ENCODE results near the gene WNK2.

WNK2 gene

DNA sequence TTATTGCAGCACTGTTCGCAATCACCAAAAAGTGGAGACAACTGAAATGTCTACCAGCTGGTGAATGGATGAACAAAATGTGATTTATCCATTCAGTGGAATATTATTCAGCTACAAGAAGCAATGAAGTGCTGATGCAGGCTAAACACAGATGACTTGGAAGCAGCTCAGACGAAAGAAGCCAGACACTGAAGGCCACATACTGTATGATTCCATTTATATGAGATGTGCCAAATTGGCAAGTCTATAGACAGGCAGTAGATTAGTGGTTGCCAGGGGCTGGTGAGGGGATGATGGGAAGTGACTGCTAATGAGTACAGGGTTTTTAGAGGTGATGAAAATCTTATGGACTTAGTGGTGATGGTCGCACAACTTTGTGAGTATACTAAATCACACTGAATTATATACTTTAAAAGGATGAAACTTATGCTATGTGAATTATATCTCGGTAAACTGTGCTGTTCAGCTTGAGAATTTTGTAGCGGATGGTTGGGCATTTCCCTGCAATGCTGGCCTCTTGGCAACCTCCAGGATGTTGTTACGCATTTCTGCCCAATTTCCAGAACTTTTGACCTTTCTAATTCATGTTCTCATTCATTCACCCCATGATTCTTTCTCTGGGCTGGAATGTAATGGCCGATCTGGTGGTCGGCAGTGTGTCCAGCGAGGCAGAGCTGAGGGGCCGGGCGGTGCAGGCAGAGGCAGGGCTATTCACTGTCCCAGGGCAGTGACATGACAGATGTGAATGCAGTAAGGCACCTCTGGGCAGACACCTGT lies 22.0 kb upstream of the WNK2 start:
- DNase-seq (ENCODE audit: low read depth): no peak

GRCh38 chr9:93164085-93164484 lies 19.9 kb upstream of the WNK2 start:
- no peak for DNase-seq (ENCODE audit: low read depth)

DNA sequence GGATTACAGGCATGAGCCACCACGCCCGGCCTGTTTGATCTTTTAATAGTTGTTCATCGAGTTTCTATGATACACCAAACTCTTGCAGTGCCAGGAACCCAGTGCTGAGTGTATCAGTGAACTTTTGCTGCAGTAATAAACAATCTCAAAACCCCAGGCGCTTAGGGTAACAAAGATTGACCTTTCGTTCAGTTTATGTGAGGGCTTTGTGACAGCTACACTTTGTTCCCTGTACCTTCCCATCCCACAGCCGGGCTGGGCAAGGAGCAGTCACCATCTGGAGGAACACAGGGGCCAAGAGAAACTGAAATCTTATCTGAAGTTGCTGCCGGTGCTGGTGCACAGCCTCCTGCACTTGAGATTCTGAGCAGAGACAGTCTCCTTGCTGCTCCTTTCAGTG lies 17.2 kb upstream of the WNK2 start:
- no peak for DNase-seq (ENCODE audit: low read depth)

GRCh38 chr9:93167185-93167584 lies 16.8 kb upstream of the WNK2 start:
- no peak for DNase-seq (ENCODE audit: low read depth)

DNA sequence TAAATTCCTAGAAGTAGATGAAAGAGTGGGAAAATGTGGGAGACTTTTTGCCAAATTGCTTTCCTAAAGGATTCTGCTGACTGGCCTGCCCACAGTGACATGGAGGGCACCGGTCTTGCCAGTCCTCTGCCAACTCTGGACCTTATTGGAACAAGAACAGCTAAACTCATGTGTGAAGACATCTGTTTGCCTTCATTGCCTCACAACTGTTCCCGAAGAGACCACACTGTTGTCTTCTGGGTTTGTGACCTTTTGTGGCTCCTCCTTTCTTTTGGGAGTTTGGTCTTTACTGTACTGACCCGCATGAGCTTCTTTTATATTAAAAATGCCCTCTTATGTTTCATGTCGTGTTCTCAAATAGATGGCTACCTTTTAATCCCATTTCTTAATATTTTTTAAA lies 16.1 kb upstream of the WNK2 start:
- no peak for DNase-seq (ENCODE audit: low read depth)

- no peak for DNase-seq (ENCODE audit: low read depth)
Observed at GRCh38 chr9:93168581-93168980, 15.4 kb upstream of the WNK2 start.

DNA sequence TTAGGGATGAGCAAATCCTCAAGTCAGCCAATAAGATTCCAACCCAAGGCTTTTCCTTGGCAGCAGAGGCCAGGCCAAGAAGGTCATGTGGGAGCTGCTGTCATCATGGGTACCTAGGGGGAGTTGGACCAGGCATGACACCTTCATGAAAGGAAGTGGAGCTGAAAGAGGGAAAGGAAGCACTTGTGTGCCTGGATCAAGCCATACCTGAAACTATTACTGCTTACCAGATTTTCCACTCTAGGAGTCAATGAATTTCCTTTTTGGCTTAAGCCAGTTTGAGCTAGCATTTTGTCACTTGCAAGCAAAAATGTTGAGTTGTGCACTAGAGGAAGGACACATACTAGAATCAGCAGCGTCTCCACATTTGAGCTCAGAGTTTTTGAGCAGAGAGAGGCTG lies 14.5 kb upstream of the WNK2 start:
- DNase-seq (ENCODE audit: low read depth): no peak

GRCh38 chr9:93170571-93170970 lies 13.4 kb upstream of the WNK2 start:
- no peak for DNase-seq (ENCODE audit: low read depth)

- DNase-seq (ENCODE audit: low read depth): no peak
Observed at GRCh38 chr9:93171261-93171990, 12.5 kb upstream of the WNK2 start.

DNA sequence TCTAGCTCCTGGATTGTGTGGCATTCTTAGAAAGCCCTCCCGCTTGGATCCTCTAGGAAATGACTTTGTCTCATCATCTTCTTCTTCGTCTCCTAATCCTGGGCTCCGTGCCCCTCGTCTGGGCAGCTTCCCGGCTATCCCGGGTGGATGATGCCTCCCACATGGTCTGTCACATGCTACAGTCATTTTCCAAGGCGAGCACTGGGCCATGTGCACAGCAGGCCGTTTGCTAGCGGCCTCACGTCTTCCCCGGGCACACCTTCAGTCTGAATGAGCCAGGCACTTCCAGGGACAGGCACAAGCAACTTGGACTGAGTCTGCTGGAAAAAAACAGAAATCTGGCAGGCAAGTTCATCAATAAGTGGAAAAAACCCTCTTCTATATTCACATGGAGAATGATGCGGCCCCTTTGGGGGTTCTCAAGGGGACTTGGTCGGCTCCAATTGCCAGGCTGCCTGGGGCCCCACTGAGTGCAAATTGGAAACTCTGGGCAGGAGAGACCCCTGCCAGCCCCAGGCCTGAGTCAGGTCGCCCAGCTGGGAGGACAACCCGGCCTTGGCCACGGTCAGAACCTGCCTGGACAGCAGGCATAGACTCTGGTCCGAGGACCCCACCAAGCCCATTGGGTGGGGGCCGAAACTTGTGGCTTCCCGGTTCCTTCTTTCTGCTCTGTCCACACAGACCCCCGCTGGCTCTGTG lies 11.1 kb upstream of the WNK2 start:
- DNase-seq (ENCODE audit: low read depth): no peak

DNA sequence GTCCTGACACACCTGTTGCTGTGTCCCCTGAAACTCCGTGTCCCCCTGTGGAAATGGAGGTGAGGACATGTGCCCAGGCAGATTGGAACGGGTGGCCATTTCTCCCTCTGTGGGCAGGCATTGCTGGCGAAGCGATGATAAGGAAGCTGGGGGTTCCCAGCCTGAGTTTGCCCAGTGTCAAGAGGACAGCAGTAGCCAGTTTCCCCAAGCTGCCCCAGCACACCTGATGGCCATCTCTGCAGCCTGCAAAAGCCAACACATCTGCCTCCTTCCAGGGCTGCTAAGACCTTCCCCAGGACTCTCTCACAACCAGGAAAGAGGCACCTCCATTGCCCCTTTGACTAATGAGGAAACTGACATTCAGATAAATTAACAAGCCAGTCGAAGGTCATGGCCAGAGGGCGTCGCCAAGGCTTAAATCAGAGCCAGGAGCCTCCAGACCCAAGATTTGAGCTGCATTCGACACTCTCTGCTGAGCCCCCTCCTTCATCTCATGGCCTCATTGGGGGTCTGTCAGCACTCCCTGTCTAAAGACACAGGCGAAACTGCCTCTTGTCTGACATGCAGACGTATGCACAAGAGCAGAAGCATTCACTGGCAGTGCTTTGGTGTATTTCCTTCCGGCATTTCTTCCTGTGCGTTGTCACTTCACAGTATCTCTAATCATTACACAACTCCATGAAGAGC lies 10.4 kb upstream of the WNK2 start:
- no peak for DNase-seq (ENCODE audit: low read depth)

GRCh38 chr9:93174976-93175375 lies 9.0 kb upstream of the WNK2 start:
- DNase-seq (ENCODE audit: low read depth): no peak

DNA sequence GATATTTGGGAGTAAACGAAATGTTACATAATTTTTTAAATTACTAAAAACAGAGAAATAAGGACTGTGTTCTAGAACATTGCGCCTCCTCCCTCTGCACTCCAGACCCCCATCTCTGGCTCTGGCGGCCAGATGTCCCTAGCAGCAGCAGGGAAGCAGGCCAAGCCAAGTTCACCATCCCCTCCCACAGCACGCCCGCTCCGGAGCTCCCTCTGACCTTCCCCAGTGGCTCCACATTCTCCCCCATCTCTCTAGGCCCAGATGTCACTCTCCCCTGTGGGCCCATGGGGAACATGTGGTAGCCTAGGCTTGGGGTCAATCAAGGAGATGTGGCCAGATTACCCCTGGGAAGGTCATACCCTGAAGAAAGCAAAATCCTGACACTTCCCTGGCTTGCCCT lies 6.3 kb upstream of the WNK2 start:
- no peak for DNase-seq (ENCODE audit: low read depth)

GRCh38 chr9:93178851-93179786 lies 4.8 kb upstream of the WNK2 start:
- DNase-seq (ENCODE audit: low read depth): no peak

- DNase-seq (ENCODE audit: low read depth): no peak
Observed at GRCh38 chr9:93180938-93181337, 3.0 kb upstream of the WNK2 start.

DNA sequence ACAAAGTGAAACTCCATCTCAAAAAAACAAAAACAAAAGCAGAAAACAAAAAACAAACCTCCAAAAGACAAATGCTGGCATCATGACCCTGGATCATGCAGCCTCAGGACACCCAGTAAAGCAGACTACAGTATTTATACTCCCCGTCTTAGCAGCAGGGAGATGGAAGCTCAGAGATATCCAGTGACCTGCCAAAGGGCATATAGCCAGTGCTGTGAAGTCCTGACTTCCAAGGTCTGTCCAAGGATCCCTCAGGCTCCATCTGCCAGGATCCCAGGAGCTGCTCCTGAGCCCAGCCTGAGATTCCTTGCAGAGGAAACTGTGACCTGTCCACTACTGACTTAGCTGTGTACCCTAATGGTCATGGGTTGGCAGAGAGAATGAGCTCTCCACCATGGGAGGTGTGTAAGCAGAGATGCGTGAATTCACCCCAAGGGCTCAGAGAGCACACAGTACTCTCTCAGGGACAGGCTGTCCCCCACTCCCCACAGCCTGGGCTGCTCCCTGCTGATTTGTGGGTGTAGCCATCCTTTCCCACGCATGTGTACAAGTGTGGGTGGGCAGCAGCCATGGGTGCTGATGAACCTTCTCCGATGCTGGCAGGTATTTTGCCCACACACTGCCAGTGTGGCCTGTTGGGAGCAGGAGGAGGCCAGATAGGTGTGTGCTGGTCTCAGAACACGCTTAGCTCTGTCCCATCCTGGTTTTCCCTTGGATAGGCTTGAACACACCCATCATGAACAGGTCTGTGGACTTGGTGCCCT lies 2.1 kb upstream of the WNK2 start:
- no peak for DNase-seq (ENCODE audit: low read depth)

DNA sequence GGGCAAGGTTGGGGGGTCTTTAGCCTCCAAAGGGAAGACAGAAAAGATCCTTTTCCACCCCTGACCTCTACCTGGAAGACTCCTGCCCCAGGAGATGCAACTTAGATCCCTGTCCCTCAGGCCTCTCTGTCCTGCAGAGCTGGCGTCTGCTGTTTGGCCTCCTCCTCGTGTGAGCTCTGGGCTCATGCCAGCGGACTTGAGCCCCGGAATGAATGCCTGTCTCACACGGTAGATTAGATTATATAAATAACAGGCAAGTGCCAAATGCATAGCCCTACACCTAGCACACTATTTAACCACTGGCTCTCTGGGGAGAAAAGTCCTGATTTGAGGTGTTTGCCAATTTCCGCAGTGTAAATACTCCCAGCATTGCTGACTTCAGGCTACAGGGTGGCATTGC lies 1.4 kb upstream of the WNK2 start:
- no peak for DNase-seq (ENCODE audit: low read depth)

GRCh38 chr9:93183131-93183662 lies 742 bp upstream of the WNK2 start:
- no peak for DNase-seq (ENCODE audit: low read depth)

- DNase-seq (ENCODE audit: low read depth): no peak
Observed at GRCh38 chr9:93184432-93185265, 710 bp downstream of the WNK2 start.

All from activated T-helper 1 cell treated with Interleukin-2 at 50 U/mL for 16 hours (primary cell).